Astrocyte of the spinal cord (primary cell): Measurements from ENCODE around the gene HOXA3.

Source experiments
- DNase-seq: peaks from one replicate; pipeline ENCODE4 v3.0.0; 2011; ENCODE audit warnings: low read depth, low spot score
- H3K4me3 ChIP-seq: 2 replicates; pipeline ENCODE4 v1.5.1; 2011; ENCODE audit warnings: low read depth, mild to moderate bottlenecking, low read length, moderate library complexity
- in situ Hi-C: cut with HindIII; loops from 2 replicates; pipeline ENCODE4 v1.10.0; 2017; ENCODE audit warnings: low sequenced_read_pairs
- TF ChIP-seq, protein P1 (sequence below): IDR thresholded peaks from 2 replicates; pipeline ENCODE4 v1.5.1; 2012; ENCODE audit warnings: low read depth, mild to moderate bottlenecking, low read length, inconsistent platforms

HOXA3 gene

DNA sequence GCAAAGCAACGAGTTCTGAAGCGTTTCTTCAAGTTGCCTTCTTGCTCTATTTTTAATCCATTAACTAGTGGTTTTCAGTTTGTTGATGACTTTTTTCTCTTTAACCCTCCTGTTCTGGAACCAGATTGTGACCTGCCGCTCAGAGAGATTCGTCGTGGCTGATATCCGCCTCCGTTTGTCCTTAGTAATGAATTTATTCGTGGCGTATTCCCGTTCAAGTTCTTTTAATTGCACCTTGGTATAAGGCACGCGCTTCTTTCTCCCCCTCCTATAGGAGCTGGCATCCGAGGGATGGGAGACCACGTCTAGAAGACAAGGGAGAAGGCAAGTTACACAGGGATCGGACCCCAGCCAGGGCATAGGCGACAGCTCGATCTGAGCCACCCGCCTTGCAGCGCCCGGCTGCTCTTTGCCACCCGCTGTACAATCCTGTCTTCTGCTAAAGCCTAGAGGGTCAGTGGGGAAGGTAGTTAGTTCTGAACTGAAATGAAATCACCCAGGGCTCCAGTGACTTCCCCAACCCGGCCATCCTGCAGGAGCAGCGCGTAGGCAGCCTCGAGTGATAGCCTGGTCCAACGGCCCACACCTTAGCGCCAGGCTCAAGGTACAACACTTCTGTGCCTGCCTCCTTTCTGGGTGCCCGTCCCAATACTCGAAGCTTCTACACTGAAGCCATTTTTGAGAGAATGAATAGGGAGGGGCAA, 45.9 kb upstream of the HOXA3 start:
- TF ChIP-seq, protein P1, sequence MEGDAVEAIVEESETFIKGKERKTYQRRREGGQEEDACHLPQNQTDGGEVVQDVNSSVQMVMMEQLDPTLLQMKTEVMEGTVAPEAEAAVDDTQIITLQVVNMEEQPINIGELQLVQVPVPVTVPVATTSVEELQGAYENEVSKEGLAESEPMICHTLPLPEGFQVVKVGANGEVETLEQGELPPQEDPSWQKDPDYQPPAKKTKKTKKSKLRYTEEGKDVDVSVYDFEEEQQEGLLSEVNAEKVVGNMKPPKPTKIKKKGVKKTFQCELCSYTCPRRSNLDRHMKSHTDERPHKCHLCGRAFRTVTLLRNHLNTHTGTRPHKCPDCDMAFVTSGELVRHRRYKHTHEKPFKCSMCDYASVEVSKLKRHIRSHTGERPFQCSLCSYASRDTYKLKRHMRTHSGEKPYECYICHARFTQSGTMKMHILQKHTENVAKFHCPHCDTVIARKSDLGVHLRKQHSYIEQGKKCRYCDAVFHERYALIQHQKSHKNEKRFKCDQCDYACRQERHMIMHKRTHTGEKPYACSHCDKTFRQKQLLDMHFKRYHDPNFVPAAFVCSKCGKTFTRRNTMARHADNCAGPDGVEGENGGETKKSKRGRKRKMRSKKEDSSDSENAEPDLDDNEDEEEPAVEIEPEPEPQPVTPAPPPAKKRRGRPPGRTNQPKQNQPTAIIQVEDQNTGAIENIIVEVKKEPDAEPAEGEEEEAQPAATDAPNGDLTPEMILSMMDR: no peak
- no peak overlapping the region for H3K4me3 ChIP-seq
- no peak for DNase-seq
- in situ Hi-C loops: no loop called here

DNA sequence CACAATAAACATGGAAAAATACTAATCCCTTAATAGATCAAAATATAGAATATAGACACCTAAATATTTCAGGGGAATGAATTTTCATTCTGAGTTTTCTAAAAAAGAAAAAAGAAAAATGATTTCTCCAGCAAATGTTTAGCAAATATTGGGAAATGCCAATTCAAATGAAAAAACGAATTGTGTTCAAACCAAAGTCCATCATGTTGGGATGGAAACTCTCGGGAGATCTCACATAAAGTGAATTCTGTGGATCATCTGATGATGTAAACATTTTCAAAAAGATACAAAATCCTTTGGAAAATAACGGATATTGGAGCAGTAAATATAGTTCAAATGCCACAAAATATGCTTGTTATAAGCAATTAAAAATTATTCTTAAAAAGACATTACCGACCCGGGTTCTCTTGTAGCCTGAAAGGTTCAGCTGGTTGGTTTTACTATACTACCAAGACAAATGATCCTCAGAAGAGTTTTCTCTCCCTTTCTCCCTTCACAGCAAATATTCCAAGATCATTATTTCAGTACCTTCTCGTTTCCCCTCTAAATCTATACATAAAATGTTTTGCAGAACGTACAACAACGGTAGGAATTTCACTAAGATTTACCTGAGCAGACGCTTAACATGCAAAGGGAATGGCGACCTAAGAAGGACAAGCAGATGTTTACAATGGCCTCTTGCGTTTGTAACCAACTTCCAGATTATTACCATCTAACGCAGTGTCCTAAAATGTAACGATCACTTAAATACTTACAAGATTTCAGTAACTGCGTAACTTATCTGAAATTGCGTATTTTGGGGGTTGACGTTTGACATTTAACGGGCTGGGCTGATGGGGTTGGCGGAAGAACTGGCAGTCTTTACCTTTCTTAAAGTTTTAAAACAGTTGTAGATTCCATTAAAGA, 45.0 kb upstream of the HOXA3 start:
- TF ChIP-seq, protein P1: no peak
- H3K4me3 ChIP-seq: no peak overlapping the region
- in situ Hi-C loops: no loop called here
- no peak for DNase-seq

DNA sequence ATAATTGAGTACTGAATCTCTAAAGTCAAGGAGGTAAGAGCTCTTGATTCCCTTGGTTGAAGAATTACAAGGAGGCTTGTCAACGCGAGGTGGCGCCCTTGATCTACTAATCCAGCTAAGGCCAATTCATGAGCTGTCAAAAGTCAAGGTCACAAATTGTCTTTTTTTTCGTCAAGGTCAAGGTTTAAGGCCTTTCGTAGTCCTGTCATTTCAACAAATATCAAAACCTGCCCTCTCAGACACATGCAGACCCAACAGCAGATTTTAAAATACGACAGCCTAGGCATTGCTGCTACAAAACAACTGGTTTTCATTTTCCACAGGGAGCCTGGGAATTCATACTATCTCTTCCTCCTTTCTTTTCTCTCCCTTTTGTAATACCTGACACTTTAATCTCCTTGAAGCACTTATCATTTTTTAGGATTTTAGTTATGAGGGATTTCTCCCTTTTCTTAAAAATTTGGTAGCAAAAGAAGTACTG, 43.9 kb upstream of the HOXA3 start:
- TF ChIP-seq, protein P1: peak; percentile 71
- in situ Hi-C loops: no loop called here
- peak; percentile 74 for DNase-seq
- no peak overlapping the region for H3K4me3 ChIP-seq

DNA sequence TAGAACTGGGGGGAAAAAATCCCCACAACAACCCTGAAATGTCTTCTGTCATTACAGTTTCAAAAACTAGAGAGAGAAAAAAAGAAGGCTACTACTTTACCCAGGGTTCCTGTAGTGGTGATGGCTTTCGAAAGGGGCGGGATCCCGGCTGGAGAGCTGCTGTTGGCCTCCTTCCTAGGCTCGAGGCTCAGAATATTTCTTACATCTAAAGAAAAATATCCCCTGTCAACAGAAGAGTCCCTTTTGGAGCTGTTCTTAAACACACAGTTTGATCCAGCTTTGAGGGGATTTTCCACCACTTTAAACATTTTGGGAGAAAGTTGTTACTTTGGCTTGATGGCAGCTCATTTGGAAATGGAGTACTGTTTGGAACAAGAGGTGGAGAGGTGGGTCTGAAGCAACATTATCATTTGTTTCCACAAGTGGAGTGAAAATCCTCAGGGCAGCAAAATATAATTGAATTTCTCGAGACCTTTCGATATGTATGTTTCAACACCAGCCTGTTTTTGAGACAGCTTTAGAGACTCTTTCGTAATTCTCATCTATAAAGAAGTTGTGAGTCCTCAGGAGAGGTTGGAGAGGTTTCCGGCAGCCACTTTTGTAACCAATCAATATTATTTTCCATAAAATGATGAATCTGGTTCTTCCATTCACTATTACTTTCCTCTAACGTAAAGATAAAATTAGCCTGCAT, 42.5 kb upstream of the HOXA3 start:
- TF ChIP-seq, protein P1: no peak
- H3K4me3 ChIP-seq: no peak overlapping the region
- in situ Hi-C loops: no loop called here

GRCh38 chr7:27194002-27194352, 41.6 kb upstream of the HOXA3 start:
- TF ChIP-seq, protein P1: no peak
- no peak overlapping the region for H3K4me3 ChIP-seq
- in situ Hi-C loops: no loop called here

More for the DNA sequence above, 42.5 kb upstream of the HOXA3 start:
- no peak for DNase-seq

DNA sequence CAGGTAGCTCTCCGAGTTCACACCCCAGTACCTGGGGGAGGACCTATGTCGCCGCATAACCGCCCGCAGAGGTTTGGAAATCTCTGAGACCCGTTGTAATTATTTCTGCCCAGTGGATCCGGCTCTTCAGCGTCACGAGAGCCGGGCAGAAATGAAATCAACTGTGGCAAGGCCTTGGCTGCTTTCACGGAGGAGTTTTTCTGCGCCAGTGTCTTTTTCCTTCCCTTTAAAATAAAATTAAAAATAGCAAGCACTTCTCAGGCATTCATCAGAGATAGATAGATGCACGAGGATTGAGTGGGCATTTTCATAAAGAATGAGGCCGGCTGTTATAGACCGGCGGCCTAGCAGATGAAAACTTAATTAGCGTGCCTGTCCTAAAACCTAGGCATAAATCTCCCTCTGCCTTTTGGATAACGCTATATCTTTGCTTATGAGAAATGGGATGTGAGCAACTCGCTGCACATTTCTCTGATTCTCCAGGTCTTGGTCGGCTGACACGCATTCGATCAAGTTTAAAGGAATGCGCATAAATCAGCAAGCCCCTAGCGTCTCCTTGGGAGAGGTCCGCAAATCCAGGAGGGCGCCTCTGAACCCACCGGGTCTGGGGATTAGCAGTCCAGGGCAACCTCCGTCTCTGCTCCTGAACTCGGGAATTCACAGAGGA, 41.1 kb upstream of the HOXA3 start:
- TF ChIP-seq, protein P1: no peak
- DNase-seq: no peak
- no peak overlapping the region for H3K4me3 ChIP-seq
- in situ Hi-C loops: no loop called here

More at GRCh38 chr7:27194002-27194352, 41.6 kb upstream of the HOXA3 start:
- DNase-seq: no peak
